Activated CD8-positive, alpha-beta memory T cell treated with anti-CD3 and anti-CD28 coated beads for 36 hours (primary cell): ENCODE results near the gene APRT. TPM values are rescaled to one million over a fixed set of nuclear protein-coding genes. Genes with fewer than 3 reads are reported as not detected.
"Not testable (repeated sequence)": the region's sequence is repeated elsewhere in the genome, so short reads cannot be mapped to it uniquely, and the experiment has no call there.

Experiments
- CTCF ChIA-PET: fragments of 350-600 bp; sonication (Branson Sonifier 250); formaldehyde crosslinking; loops from one replicate; lab custom pipeline; 2021; ENCODE audit warnings: antibody characterized with exemption; lab: Charles Lee
- POLR2A ChIA-PET: fragments of 350-600 bp; sonication (Branson Sonifier 250); formaldehyde crosslinking; loops from one replicate; lab custom pipeline; 2021; ENCODE audit warnings: antibody characterized with exemption; lab: Charles Lee
- total RNA-seq, 2 experiments: library from RNA; stranded (reverse); gene quantifications; one replicate each; pipeline ENCODE4 v1.2.3, GENCODE V29; 2021

Gene APRT
- total RNA-seq, 2 experiments from 2014 or later, result 325 to 330 TPM

GRCh38 chr16:88827727-88828126 lies 16.0 kb upstream of the APRT start:
- CTCF ChIA-PET, result no interaction called here
- POLR2A ChIA-PET, result no interaction called here

- CTCF ChIA-PET, result interaction anchor here (1.2 kb wide), 1 partner anchor 32 kb away, joined by 3 read pairs; no protein-coding TSS in a partner anchor
- POLR2A ChIA-PET, result no interaction called here
Measured at GRCh38 chr16:88826070-88826840, 14.5 kb upstream of the APRT start.

GRCh38 chr16:88825146-88825545 lies 13.4 kb upstream of the APRT start:
- ChIA-PET POLR2A (no interaction called here), CTCF (interaction anchor here (1.2 kb wide), 1 partner anchor 33 kb away, joined by 3 read pairs; no protein-coding TSS in a partner anchor)

GRCh38 chr16:88824256-88825077 lies 12.7 kb upstream of the APRT start:
- CTCF ChIA-PET, result interaction anchor here (0.9 kb wide), 1 partner anchor 33 kb away, joined by 3 read pairs; no protein-coding TSS in a partner anchor

GRCh38 chr16:88823646-88824045 lies 11.9 kb upstream of the APRT start:
- CTCF ChIA-PET, result interaction anchor here (0.9 kb wide), 1 partner anchor 34 kb away, joined by 3 read pairs; no protein-coding TSS in a partner anchor
- POLR2A ChIA-PET, result not testable (repeated sequence)

More at GRCh38 chr16:88824256-88825077, 12.7 kb upstream of the APRT start:
- POLR2A ChIA-PET, result no interaction called here

- ChIA-PET CTCF (no interaction called here), POLR2A (no interaction called here)
Measured at GRCh38 chr16:88822281-88823040, 10.7 kb upstream of the APRT start.

GRCh38 chr16:88821168-88821850 lies 9.6 kb upstream of the APRT start:
- CTCF ChIA-PET, result no interaction called here
- POLR2A ChIA-PET, result no interaction called here

GRCh38 chr16:88820385-88821025 lies 8.8 kb upstream of the APRT start:
- ChIA-PET CTCF (no interaction called here), POLR2A (no interaction called here)

GRCh38 chr16:88819126-88819525 lies 7.4 kb upstream of the APRT start:
- CTCF ChIA-PET, result no interaction called here

GRCh38 chr16:88818575-88818874 lies 6.8 kb upstream of the APRT start:
- CTCF ChIA-PET, result interaction anchor here (0.6 kb wide), 1 partner anchor 215 kb away, joined by 3 read pairs; no protein-coding TSS in a partner anchor
- POLR2A ChIA-PET, result no interaction called here

More at GRCh38 chr16:88819126-88819525, 7.4 kb upstream of the APRT start:
- POLR2A ChIA-PET, result no interaction called here

GRCh38 chr16:88817785-88818574 lies 6.3 kb upstream of the APRT start:
- CTCF ChIA-PET, result interaction anchor here (0.6 to 2.2 kb wide), 3 partner anchors 40 to 349 kb away, joined by 3 to 10 read pairs (median 4); no protein-coding TSS in a partner anchor
- POLR2A ChIA-PET, result no interaction called here

GRCh38 chr16:88816736-88817535 lies 5.2 kb upstream of the APRT start:
- POLR2A ChIA-PET, result no interaction called here

GRCh38 chr16:88815901-88816589 lies 4.3 kb upstream of the APRT start:
- ChIA-PET CTCF (interaction anchor here (0.7 to 2.2 kb wide), 4 partner anchors 41 to 402 kb away, joined by 3 to 10 read pairs (median 6); partner anchors contain the start of genes GALNS, TRAPPC2L and ZNF778), POLR2A (no interaction called here)

More at GRCh38 chr16:88816736-88817535, 5.2 kb upstream of the APRT start:
- CTCF ChIA-PET, result interaction anchor here (2.1 to 2.2 kb wide), 2 partner anchors 41 to 350 kb away, joined by 7 to 10 read pairs; no protein-coding TSS in a partner anchor

GRCh38 chr16:88815227-88815626 lies 3.5 kb upstream of the APRT start:
- CTCF ChIA-PET, result interaction anchor here (0.7 to 2.1 kb wide), 4 partner anchors 42 to 403 kb away, joined by 3 to 7 read pairs (median 5); partner anchors contain the start of genes GALNS, TRAPPC2L and ZNF778

GRCh38 chr16:88814144-88814502 lies 2.4 kb upstream of the APRT start:
- POLR2A ChIA-PET, result no interaction called here
- CTCF ChIA-PET, result interaction anchor here (1.1 to 6.2 kb wide), 3 partner anchors 43 to 283 kb away, joined by 3 to 37 read pairs (median 11); partner anchors contain the start of genes GALNS and TRAPPC2L

More at GRCh38 chr16:88815227-88815626, 3.5 kb upstream of the APRT start:
- POLR2A ChIA-PET, result no interaction called here
